SK-N-SH (cell line): ENCODE data around the gene ECE1.
A peak's percentile ranks its signal among the peaks of the same experiment; 100 is the strongest.

ENCODE experiments used
- EP300 ChIP-seq, 2 experiments: IDR thresholded peaks; 2 replicates each; pipeline versions ENCODE4 v1.4.0 to v1.6.1; 2012; ENCODE audit warnings: borderline replicate concordance in 1 of 2, low read depth in 1 of 2, low read length in 1 of 2
- MXI1 ChIP-seq: IDR thresholded peaks from 2 replicates; pipeline ENCODE4 v1.6.1; 2012; ENCODE audit warnings: mild to moderate bottlenecking, low read depth, low read length, improper control_type of control experiment
- RFX5 ChIP-seq: IDR thresholded peaks from 2 replicates; pipeline ENCODE4 v1.6.1; 2012; ENCODE audit warnings: mild to moderate bottlenecking, improper control_type of control experiment, low read length
- RXRA ChIP-seq: IDR thresholded peaks from 2 replicates; pipeline ENCODE4 v1.4.0; 2012; ENCODE audit warnings: low read depth, mild to moderate bottlenecking, borderline replicate concordance
- TAF1 ChIP-seq: IDR thresholded peaks from 2 replicates; pipeline ENCODE4 v1.6.1; 2012; ENCODE audit warnings: low read depth, mild to moderate bottlenecking, low read length, moderate library complexity, borderline replicate concordance
- TEAD4 ChIP-seq: IDR thresholded peaks from 2 replicates; pipeline ENCODE4 v1.4.0; 2012; ENCODE audit warnings: mild to moderate bottlenecking, borderline replicate concordance; ENCODE audit not compliant: insufficient read depth
- TF ChIP-seq, protein P1 (sequence below): fragments of 200-600 bp; sonication (generic); IDR thresholded peaks from 2 replicates; pipeline ENCODE4 v1.6.1; 2017; ENCODE audit warnings: antibody characterized with exemption, mild to moderate bottlenecking, moderate library complexity
- TF ChIP-seq, protein P2 (sequence below): IDR thresholded peaks from 2 replicates; pipeline ENCODE4 v1.4.0; 2012; ENCODE audit warnings: low read depth

DNA sequence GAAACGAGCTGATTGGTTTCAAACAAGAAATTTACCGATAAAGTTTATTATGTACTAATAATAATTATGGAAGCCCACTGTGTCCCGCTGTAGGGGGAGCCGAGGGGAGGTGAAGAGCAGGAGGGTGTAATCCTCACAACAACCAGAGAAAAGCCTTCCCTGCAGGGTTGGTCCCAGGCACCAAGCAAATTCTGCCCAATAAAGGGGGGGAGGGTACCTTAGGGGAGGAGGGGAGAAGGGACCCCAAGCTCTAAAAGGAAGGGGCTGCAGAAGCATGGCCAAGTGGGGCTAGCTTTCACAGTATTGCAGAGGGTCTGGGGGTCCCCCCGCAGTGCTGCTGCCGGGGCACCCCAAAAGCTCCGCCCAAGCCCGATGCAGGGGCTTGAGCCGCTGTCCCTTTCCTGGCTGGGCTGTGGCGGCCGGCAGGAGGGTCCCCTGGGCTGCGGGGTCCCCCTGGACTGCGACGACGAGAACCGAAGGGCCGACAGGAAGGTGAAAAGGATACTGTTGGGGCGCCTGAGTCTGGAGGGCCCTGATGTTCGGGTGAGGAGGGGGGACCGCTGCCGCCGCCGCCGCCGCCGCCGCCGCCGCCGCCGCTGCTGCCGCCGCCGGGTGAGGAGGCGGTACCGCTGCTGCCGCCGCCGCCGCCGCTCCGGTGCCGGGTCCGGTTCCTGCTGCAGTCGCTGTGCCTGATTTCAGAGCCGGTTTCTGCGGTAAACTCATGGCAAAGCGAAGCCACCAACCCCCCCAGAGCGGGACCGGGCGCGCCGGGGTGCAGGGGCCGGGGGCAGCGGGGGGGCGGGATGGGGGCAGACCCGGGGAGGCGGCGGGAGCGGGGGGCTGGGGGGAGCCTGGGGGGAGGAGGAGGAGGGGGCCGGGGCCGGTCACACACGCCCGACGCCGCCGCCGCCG is 114.3 kb downstream of the ECE1 start:
- TF ChIP-seq TEAD4 (no peak), RFX5 (no peak), TAF1 (0 out of 2 replicates have a peak, but pooled peaks have one; percentile 7), RXRA (no peak), EP300 (IDR thresholded peaks at IDR 0.05; ENCODE audit: borderline replicate concordance in 1 of 2, low read depth in 1 of 2, low read length in 1 of 2) (no peak; a peak in 1 of 4 replicates), MXI1 (no peak)
- TF ChIP-seq, protein P1, sequence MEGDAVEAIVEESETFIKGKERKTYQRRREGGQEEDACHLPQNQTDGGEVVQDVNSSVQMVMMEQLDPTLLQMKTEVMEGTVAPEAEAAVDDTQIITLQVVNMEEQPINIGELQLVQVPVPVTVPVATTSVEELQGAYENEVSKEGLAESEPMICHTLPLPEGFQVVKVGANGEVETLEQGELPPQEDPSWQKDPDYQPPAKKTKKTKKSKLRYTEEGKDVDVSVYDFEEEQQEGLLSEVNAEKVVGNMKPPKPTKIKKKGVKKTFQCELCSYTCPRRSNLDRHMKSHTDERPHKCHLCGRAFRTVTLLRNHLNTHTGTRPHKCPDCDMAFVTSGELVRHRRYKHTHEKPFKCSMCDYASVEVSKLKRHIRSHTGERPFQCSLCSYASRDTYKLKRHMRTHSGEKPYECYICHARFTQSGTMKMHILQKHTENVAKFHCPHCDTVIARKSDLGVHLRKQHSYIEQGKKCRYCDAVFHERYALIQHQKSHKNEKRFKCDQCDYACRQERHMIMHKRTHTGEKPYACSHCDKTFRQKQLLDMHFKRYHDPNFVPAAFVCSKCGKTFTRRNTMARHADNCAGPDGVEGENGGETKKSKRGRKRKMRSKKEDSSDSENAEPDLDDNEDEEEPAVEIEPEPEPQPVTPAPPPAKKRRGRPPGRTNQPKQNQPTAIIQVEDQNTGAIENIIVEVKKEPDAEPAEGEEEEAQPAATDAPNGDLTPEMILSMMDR: no peak
- TF ChIP-seq, protein P2, sequence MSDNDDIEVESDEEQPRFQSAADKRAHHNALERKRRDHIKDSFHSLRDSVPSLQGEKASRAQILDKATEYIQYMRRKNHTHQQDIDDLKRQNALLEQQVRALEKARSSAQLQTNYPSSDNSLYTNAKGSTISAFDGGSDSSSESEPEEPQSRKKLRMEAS: no peak
